ENCODE results near the gene ALG14.

Gene ALG14

DNA sequence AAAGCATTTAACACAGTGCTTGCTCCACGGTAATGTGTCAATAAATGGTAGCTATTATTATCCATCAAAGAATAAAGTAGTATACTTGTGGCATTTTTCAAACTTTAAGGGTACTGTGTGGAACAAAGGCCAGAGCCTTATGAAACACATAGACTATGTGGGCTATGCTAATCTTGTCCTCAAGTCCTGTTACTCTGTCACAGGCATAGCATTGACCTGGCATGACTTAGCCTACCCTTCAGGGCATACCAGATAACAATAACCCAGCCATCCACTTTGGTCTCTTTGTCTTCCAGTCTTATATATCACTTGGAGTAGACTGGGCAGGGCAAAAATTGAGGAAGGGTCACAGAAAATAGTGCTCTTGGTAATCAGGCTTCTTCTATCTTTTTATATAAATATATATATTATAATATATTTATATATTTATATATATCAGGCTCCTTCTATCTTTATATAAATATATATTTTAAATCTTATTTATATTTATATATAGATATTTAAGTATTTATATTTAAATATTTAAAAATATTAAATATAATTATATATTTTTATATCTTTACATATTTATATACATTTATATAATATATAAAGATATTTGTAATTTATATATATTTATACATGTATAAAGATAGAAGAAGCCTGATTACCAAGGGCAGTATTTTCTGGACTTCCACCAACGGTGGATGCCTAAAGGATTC is 79.7 kb downstream of the ALG14 start:
- no peak overlapping the region for H3K9ac ChIP-seq (ENCODE audit: low read length)
- H4K20me1 ChIP-seq (ENCODE audit: low read depth, low read length) = no peaks in the 10 kb centered on the region
- no peak overlapping the region for H3K27ac ChIP-seq (ENCODE audit: low read depth, low read length)
- no peaks in the 10 kb centered on the region for H3K27me3 ChIP-seq (ENCODE audit: low read length)
- no peak overlapping the region for H2AFZ ChIP-seq (ENCODE audit: low read depth, low read length, severe bottlenecking)
- no peaks in the 10 kb centered on the region for H3K79me2 ChIP-seq (ENCODE audit: insufficient read depth, low read length)
- H3K36me3 ChIP-seq (ENCODE audit: low read length) = no peaks in the 10 kb centered on the region
- no peaks in the 10 kb centered on the region for H3K9me3 ChIP-seq (ENCODE audit: insufficient read depth, low read length)
- H3K4me2 ChIP-seq (ENCODE audit: low read depth, low read length, poor library complexity, severe bottlenecking) = no peak overlapping the region
- no peak overlapping the region for H3K4me3 ChIP-seq (ENCODE audit: insufficient read depth, low read length, poor library complexity, severe bottlenecking)
- no peaks in the 10 kb centered on the region for H3F3A ChIP-seq (ENCODE audit: insufficient read depth)
- TF ChIP-seq, protein P1, sequence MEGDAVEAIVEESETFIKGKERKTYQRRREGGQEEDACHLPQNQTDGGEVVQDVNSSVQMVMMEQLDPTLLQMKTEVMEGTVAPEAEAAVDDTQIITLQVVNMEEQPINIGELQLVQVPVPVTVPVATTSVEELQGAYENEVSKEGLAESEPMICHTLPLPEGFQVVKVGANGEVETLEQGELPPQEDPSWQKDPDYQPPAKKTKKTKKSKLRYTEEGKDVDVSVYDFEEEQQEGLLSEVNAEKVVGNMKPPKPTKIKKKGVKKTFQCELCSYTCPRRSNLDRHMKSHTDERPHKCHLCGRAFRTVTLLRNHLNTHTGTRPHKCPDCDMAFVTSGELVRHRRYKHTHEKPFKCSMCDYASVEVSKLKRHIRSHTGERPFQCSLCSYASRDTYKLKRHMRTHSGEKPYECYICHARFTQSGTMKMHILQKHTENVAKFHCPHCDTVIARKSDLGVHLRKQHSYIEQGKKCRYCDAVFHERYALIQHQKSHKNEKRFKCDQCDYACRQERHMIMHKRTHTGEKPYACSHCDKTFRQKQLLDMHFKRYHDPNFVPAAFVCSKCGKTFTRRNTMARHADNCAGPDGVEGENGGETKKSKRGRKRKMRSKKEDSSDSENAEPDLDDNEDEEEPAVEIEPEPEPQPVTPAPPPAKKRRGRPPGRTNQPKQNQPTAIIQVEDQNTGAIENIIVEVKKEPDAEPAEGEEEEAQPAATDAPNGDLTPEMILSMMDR (IDR thresholded peaks at IDR 0.05; ENCODE audit: insufficient read depth, low read length, poor library complexity, severe bottlenecking) = no peak
- H3K9me2 ChIP-seq (replicated peaks; ENCODE audit: insufficient read depth, low read length) = no peaks in the 10 kb centered on the region

DNA sequence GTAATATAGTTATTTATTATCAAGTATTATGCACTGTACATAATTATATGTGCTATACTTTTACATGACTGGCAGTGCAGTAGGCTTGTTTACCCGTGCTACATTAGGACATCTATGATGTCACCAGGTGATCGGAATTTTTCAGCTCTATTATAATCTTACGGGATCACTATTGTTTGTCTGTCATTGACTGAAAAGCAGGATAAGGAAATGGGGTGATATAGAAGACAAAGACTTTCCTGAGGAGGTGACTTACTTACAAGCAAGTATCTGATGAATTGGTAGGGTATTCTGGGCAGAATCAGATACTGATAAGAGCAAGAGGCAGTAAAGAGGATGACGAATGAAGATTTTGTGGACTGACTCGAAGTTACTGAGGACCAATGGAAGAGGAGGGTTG is 80.6 kb downstream of the ALG14 start:
- Histone ChIP-seq H4K20me1 (ENCODE audit: low read depth, low read length) (no peaks in the 10 kb centered on the region), H3K9ac (ENCODE audit: low read length) (no peak overlapping the region), H3K4me3 (ENCODE audit: insufficient read depth, low read length, poor library complexity, severe bottlenecking) (no peak overlapping the region), H2AFZ (ENCODE audit: low read depth, low read length, severe bottlenecking) (no peak overlapping the region), H3K27me3 (ENCODE audit: low read length) (no peaks in the 10 kb centered on the region), H3K36me3 (ENCODE audit: low read length) (no peaks in the 10 kb centered on the region), H3K79me2 (ENCODE audit: insufficient read depth, low read length) (no peaks in the 10 kb centered on the region), H3K9me2 (replicated peaks; ENCODE audit: insufficient read depth, low read length) (no peaks in the 10 kb centered on the region), H3K27ac (ENCODE audit: low read depth, low read length) (no peak overlapping the region), H3K9me3 (ENCODE audit: insufficient read depth, low read length) (no peaks in the 10 kb centered on the region), H3K4me2 (ENCODE audit: low read depth, low read length, poor library complexity, severe bottlenecking) (no peak overlapping the region), H3F3A (ENCODE audit: insufficient read depth) (no peaks in the 10 kb centered on the region)
- TF ChIP-seq EZH2phosphoT487 (conservative IDR thresholded peaks at IDR 0.05; ENCODE audit: low read length) = no peak
- TF ChIP-seq, protein P1 (IDR thresholded peaks at IDR 0.05; ENCODE audit: insufficient read depth, low read length, poor library complexity, severe bottlenecking) = no peak

DNA sequence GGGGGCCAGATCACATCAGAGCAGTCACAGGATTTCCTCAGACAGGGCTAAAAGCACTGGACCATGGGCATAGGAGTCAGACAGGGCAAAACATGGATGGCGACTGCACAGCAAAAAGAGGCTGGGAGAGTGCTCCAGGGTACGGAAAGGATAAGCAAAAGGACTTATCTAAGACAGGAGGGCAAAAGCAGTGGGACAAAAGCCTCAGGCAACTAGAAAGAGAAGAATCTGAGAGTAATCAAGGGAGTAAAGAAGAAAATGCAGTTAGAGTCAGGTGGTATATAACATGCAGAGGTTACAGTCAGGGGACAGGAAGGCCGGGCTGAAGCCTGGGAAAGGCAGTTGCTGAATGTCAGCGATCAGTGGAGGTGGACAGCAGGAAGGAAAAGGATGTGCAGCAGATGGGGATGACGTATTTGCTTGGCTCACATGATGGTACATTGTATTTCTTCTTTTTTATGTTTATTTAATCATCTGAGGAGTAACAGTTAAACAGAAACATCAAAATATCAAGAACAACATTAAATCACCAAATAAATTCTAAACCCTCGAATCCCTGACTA is 82.8 kb downstream of the ALG14 start:
- H3K9me3 ChIP-seq (ENCODE audit: insufficient read depth, low read length) = no peaks in the 10 kb centered on the region
- no peak overlapping the region for H2AFZ ChIP-seq (ENCODE audit: low read depth, low read length, severe bottlenecking)
- H3K9me2 ChIP-seq (replicated peaks; ENCODE audit: insufficient read depth, low read length) = no peaks in the 10 kb centered on the region
- no peak overlapping the region for H3K4me2 ChIP-seq (ENCODE audit: low read depth, low read length, poor library complexity, severe bottlenecking)
- no peaks in the 10 kb centered on the region for H3K27me3 ChIP-seq (ENCODE audit: low read length)
- H3K79me2 ChIP-seq (ENCODE audit: insufficient read depth, low read length) = no peaks in the 10 kb centered on the region
- no peak overlapping the region for H3K9ac ChIP-seq (ENCODE audit: low read length)
- H3K27ac ChIP-seq (ENCODE audit: low read depth, low read length) = no peak overlapping the region
- no peaks in the 10 kb centered on the region for H3K36me3 ChIP-seq (ENCODE audit: low read length)
- H3K4me3 ChIP-seq (ENCODE audit: insufficient read depth, low read length, poor library complexity, severe bottlenecking) = no peak overlapping the region
- no peak for TF ChIP-seq EZH2phosphoT487 (conservative IDR thresholded peaks at IDR 0.05; ENCODE audit: low read length)
- TF ChIP-seq, protein P1 (IDR thresholded peaks at IDR 0.05; ENCODE audit: insufficient read depth, low read length, poor library complexity, severe bottlenecking) = no peak
- no peaks in the 10 kb centered on the region for H4K20me1 ChIP-seq (ENCODE audit: low read depth, low read length)
- no peaks in the 10 kb centered on the region for H3F3A ChIP-seq (ENCODE audit: insufficient read depth)
